HuH-7.5 (cell line): Measurements from ENCODE around the gene SGSM1.

Experiments
- DNase-seq: peaks from one replicate; pipeline ENCODE4 v3.0.0; 2011; ENCODE audit warnings: low spot score

SGSM1 gene

GRCh38 chr22:24806663-24807001 is 621 bp downstream of the SGSM1 start:
- DNase-seq: no peak

- DNase-seq: no peak
Measured at GRCh38 chr22:24807284-24807950, 1.4 kb downstream of the SGSM1 start.

- no peak for DNase-seq
Measured at GRCh38 chr22:24809331-24809730, 3.3 kb downstream of the SGSM1 start.

GRCh38 chr22:24810043-24810749 is 4.2 kb downstream of the SGSM1 start:
- DNase-seq: no peak

DNA sequence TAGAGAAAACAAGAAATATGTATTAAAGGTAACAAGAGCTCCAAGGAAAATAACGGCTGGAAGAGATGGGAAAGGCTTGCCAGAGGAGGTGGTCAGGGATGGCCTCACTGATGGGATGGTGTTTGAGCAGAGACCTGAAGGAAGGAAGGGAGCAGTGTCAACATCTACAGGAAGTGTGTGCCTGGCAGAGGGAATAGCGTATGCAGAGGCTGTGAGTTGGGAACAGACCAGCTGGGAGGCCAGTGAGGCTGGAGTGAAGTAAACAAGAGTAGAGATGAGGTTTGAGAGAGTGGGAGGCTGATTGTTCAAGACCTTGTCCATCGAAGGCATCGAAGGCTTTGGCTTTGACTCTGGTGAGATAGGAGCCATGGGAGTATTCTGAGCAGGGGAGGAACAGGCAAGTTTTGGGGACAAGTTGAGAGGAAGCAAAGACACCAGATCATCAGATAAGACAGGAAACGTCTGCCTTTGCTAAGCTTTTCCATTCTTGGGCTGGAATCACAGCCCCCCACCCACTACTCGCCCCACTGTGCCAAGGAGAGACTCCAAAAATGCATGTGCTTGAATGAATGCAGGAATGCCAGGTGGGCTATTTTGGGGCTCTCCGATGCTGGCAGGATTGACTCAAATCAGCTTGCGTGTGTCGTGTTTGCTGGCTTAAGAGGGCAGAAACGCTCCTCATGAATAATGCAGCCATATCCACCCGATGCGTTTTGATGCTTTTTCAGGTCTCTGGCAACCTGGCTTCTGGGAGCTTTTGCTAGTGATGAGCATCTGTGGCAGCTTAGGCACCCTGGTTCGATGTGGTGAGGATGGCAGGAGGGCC is 7.2 kb downstream of the SGSM1 start:
- no peak for DNase-seq

- no peak for DNase-seq
Measured at GRCh38 chr22:24813861-24814770, 8.1 kb downstream of the SGSM1 start.

DNA sequence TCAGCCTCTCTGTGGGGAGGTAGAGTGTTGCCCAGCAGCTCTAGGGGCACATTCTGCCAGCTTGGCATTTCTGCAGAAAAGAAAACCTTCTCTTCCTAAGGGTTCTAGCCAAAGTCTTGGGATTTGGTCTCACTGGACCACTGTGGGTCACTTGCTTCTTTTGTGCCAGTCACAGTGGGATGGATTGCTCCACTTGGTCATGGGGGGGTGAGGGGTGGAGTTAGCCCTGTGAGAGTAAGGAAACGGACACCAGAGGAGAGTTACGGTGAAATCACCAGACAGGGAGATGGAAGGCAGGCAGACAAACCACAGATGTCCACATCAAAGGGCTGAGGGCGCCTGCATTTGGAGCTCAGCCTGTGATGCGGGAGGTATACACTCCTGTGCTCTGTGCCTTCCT is 10.8 kb downstream of the SGSM1 start:
- DNase-seq: no peak

DNA sequence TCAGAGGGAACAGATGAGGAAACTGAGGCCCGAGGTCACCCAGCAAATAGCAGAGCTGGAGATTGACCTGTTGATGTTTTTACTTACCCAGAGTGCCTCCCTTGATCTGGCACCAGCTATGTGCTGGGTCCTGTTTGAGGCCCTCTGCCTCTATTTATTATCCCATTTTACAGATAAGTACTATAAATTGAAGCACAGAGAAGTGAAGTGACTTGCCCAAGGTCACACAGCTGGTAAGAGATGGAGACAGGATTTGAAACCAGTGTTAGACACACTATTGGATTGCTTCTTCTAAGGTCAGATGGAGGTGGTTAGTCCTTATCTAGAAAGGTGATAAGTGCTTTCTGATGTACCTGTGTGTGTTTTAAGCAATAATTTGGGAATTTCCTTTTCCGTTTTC is 13.5 kb downstream of the SGSM1 start:
- no peak for DNase-seq

GRCh38 chr22:24819911-24820461 is 14.0 kb downstream of the SGSM1 start:
- DNase-seq: peak; percentile 64

- DNase-seq: no peak
Measured at GRCh38 chr22:24822471-24822870, 16.5 kb downstream of the SGSM1 start.

DNA sequence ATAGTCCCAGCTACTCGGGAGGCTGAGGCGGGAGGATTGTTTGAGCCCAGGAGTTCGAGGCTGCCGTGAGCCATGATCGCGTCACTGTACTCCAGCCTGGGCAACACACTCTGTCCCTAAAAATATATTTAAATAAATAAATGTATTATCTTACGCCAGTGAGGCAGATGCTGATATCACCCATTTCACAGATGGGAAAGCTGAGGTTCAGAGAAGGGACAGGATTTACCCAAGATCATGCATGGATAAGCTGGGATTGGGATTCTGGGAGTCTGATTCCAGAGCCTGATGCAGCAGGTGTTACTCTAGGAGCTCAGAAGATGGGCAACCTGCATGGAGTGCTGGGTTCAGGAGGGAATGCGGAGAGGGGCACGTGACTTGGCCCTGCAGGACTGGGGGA is 17.8 kb downstream of the SGSM1 start:
- DNase-seq: no peak

DNA sequence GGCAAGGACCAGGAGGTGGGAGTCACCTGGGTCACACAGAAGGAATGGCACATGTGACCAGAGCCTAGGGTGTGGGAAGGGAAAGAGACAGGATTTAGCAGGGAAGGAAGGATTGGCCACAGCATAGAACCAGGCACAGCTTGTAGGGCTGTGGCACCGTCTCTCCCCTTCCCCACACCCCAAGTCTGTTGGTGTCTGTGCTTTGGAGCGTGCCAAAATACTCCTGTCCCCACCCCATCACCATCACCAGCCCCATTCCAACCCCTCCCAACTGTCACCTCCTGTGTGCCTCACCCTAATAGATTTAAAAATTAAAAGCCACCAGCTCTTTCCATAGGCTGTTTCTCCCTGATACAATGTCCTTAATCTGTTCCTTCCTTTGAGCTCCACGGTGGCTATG is 18.2 kb downstream of the SGSM1 start:
- DNase-seq: no peak

- DNase-seq: no peak
Measured at GRCh38 chr22:24824915-24825314, 18.9 kb downstream of the SGSM1 start.

DNA sequence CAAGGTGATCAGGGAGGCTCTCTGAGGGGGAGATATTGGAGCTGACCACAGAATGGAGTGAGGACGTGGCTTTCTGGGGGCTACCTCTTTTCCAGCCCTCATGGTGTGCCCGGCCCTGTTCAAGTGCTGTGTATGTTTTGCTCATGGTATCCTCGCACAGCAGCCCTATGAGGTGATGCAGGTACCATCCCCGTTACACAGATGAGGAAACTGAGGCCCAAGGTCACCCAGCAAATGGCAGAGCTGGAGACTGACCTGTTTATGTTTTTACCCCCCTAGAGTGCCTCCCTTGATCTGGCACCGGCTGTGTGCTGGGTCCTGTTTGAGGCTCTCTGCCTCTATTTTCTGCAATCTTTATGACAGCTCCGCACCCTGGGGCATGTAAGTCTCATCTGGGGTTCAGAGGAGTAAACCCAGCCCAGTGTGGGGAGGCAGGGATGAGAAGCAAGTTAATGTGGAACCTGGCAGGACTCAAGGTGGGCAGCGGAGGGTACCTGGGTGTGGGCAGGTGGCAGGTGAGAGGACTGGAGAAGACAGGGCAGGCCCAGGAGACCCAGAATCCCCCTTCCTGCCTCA is 20.8 kb downstream of the SGSM1 start:
- no peak for DNase-seq

GRCh38 chr22:24827296-24827695 is 21.3 kb downstream of the SGSM1 start:
- no peak for DNase-seq

DNA sequence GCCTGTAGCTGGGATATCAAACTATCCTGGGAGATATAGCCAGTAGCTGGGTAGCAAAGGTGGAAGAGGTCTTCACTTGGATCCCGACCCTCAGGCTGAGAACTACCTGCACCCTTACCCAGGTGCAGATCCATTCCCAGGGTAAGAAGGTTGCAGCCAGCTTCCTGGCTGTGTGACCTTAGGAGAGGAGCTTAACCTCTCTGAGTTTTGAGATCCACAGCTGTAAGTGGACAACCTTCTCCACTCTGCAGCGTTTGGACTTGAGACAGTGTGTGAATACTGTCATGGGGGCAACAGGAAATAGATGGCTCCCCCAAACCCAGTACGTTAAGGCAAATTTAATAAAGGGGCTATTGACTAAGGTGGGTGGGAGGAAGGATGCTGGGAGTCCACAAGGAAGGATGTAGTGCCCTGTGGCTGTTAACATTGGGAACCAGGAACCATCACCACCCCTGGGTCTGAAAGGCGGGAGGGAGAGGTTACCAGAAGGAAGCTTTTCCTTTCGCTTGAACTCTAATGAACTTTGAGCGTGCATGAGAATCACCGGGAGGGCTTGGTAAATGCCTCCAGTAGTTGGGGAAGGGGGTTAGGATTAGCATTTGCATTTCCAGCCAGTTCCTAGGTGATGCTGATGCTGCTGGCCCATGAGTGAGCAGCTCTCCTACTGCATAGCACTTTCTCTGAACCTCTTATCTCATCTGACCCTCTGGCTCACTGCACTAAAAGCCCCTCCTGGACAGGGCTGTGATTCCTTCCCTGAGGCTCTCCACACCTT is 24.4 kb downstream of the SGSM1 start:
- no peak for DNase-seq

DNA sequence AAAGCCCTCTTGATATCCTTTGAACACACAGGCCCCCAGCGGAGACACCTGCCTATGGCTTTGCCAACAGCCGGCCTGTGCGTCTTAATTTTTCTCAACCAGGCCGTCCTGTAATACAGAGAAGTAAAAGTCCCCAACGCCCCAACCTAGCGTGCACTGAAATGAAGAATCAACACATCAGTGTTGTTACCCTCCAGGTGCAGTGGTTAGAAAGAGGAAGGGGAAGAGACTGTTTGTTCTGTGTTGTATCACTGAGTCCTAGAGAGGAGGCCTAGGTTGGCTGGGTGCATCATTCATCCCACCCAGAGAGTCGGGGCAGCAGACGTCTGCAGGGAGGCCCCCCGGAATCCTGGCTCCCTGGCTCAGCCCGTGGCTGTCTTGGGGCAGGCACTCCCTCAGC is 25.7 kb downstream of the SGSM1 start:
- DNase-seq: no peak

GRCh38 chr22:24833881-24834495 is 28.0 kb downstream of the SGSM1 start:
- no peak for DNase-seq

GRCh38 chr22:24834845-24835570 is 29.0 kb downstream of the SGSM1 start:
- peak; percentile 35 for DNase-seq
